Kidney epithelial cell (primary cell): ENCODE data around the gene XXYLT1. TPM values are rescaled to one million over a fixed set of nuclear protein-coding genes. Genes with fewer than 3 reads are reported as not detected.

Experiments used
- DNase-seq: peaks from one replicate; pipeline ENCODE4 v3.0.0-alpha.2; 2010; ENCODE audit warnings: low read depth
- H3K27me3 ChIP-seq: 2 replicates; pipeline ENCODE4 v1.6.0; 2011; ENCODE audit warnings: low read length; ENCODE audit not compliant: control insufficient read depth, insufficient read depth
- H3K36me3 ChIP-seq: 2 replicates; pipeline ENCODE4 v1.5.1; 2011; ENCODE audit warnings: low read length; ENCODE audit not compliant: control insufficient read depth, insufficient read depth
- H3K4me3 ChIP-seq: 2 replicates; pipeline ENCODE4 v1.5.1; 2011; ENCODE audit warnings: low read depth, mild to moderate bottlenecking, control low read depth, low read length
- total RNA-seq: library from RNA; depleted of rRNA; stranded (reverse); fragments of >200 nt; gene quantifications from 2 replicates; pipeline ENCODE4 v1.2.3, GENCODE V29; 2015
- TF ChIP-seq, protein P1 (sequence below): IDR thresholded peaks from 2 replicates; pipeline ENCODE4 v1.5.1; 2011; ENCODE audit warnings: mild to moderate bottlenecking, moderate library complexity, low read length, control low read depth, inconsistent platforms; ENCODE audit not compliant: insufficient read depth, poor library complexity, severe bottlenecking

XXYLT1 gene
- total RNA-seq, 1 donor from 2014 or later: 18.7 TPM

- no peaks in the 10 kb centered on the region for H3K27me3 ChIP-seq
- no peak for DNase-seq
- no peak overlapping the region for H3K4me3 ChIP-seq
- no peaks in the 10 kb centered on the region for H3K36me3 ChIP-seq
- TF ChIP-seq, protein P1, sequence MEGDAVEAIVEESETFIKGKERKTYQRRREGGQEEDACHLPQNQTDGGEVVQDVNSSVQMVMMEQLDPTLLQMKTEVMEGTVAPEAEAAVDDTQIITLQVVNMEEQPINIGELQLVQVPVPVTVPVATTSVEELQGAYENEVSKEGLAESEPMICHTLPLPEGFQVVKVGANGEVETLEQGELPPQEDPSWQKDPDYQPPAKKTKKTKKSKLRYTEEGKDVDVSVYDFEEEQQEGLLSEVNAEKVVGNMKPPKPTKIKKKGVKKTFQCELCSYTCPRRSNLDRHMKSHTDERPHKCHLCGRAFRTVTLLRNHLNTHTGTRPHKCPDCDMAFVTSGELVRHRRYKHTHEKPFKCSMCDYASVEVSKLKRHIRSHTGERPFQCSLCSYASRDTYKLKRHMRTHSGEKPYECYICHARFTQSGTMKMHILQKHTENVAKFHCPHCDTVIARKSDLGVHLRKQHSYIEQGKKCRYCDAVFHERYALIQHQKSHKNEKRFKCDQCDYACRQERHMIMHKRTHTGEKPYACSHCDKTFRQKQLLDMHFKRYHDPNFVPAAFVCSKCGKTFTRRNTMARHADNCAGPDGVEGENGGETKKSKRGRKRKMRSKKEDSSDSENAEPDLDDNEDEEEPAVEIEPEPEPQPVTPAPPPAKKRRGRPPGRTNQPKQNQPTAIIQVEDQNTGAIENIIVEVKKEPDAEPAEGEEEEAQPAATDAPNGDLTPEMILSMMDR: no peak
Measured at GRCh38 chr3:195255176-195255500, 15.8 kb downstream of the XXYLT1 start.

- Histone ChIP-seq H3K4me3 (no peak overlapping the region), H3K27me3 (no peaks in the 10 kb centered on the region), H3K36me3 (no peaks in the 10 kb centered on the region)
- no peak for DNase-seq
- TF ChIP-seq, protein P1: no peak
Measured at GRCh38 chr3:195254454-195255175, 16.3 kb downstream of the XXYLT1 start.

GRCh38 chr3:195253923-195254432 lies 17.0 kb downstream of the XXYLT1 start:
- no peak overlapping the region for H3K4me3 ChIP-seq
- H3K36me3 ChIP-seq: no peaks in the 10 kb centered on the region
- DNase-seq: no peak
- no peaks in the 10 kb centered on the region for H3K27me3 ChIP-seq
- TF ChIP-seq, protein P1: no peak

DNA sequence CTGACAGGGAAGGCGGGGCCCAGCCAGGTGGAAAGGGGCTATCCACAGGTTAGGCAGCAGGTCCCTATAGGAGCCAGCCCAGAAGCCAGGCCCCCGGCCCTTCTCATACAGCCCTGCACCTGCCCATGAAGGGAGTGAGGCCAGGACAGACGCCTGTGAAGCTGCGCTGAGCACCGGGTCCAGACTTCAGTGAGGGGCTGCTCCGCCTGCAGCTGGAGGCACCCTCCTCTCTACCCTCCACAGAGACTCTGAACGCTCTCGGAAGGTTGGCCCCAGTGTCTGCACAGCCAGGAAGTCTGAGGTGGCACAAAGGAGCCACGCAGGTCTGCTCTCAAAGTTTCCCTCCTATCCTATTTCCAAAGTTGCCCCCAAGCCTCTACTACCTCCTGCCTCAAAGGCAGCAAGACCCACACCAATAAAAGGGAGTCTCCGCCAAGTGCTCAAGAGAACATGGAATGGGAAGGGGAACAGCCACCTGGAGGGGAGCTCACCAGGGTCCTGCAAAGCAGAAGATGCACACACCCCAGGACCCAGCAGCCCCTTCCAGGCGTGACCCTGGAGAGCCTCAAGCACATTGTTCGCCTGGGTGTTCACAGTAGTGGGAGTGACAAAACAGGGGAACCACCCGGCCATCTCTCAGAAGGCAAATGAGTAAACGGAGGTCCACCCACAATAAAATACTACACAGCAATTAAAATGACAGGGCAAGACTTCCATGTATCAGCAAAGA lies 19.5 kb downstream of the XXYLT1 start:
- H3K36me3 ChIP-seq: no peaks in the 10 kb centered on the region
- H3K27me3 ChIP-seq: no peaks in the 10 kb centered on the region
- TF ChIP-seq, protein P1: no peak
- no peak overlapping the region for H3K4me3 ChIP-seq
- no peak for DNase-seq

GRCh38 chr3:195250473-195251251 lies 20.3 kb downstream of the XXYLT1 start:
- TF ChIP-seq, protein P1: peak; percentile 39
- Histone ChIP-seq H3K27me3 (no peaks in the 10 kb centered on the region), H3K36me3 (no peaks in the 10 kb centered on the region), H3K4me3 (no peak overlapping the region)
- no peak for DNase-seq
